HL-60 (cell line): ENCODE data around the gene TIMELESS.

Experiments used
- DNase-seq, 2 experiments: peaks; one replicate each; pipeline ENCODE4 v3.0.0-alpha.2; 2010 to 2020; ENCODE audit warnings: low read depth in 1 of 2, low spot score in 1 of 2
- H3K27ac ChIP-seq: fragments of 250-450 bp; sonication (Bioruptor Pico); replicated peaks from 2 replicates; pipeline ENCODE4 v1.5.1; 2020; ENCODE audit warnings: mild to moderate bottlenecking, moderate library complexity
- H3K27me3 ChIP-seq: fragments of 250-450 bp; sonication (Bioruptor Pico); 2 replicates; pipeline ENCODE4 v1.5.1; 2021; ENCODE audit warnings: mild to moderate bottlenecking, moderate library complexity; ENCODE audit not compliant: insufficient read depth, poor library complexity, severe bottlenecking
- H3K4me3 ChIP-seq: replicated peaks from 2 replicates; pipeline ENCODE4 v1.5.1; 2011; ENCODE audit warnings: mild to moderate bottlenecking, control low read depth, low read length; ENCODE audit not compliant: insufficient read depth
- GABPA ChIP-seq: IDR thresholded peaks from 2 replicates; pipeline ENCODE4 v1.6.1; 2012; ENCODE audit warnings: low read depth
- POLR2AphosphoS5 ChIP-seq: IDR thresholded peaks from 2 replicates; pipeline ENCODE4 v1.6.1; 2012; ENCODE audit warnings: low read depth
- SPI1 ChIP-seq: IDR thresholded peaks from 2 replicates; pipeline ENCODE4 v1.6.1; 2012; ENCODE audit warnings: low read depth, mild to moderate bottlenecking, borderline replicate concordance
- TF ChIP-seq, protein P1 (sequence below): IDR thresholded peaks from one replicate; pipeline ENCODE4 v1.5.1; 2011; ENCODE audit warnings: low read length, control low read depth, inconsistent platforms; ENCODE audit not compliant: insufficient read depth
- TF ChIP-seq, protein P2 (sequence below): IDR thresholded peaks from 2 replicates; pipeline ENCODE4 v1.6.1; 2012; ENCODE audit warnings: low read depth; ENCODE audit not compliant: insufficient replicate concordance

TIMELESS gene

DNA sequence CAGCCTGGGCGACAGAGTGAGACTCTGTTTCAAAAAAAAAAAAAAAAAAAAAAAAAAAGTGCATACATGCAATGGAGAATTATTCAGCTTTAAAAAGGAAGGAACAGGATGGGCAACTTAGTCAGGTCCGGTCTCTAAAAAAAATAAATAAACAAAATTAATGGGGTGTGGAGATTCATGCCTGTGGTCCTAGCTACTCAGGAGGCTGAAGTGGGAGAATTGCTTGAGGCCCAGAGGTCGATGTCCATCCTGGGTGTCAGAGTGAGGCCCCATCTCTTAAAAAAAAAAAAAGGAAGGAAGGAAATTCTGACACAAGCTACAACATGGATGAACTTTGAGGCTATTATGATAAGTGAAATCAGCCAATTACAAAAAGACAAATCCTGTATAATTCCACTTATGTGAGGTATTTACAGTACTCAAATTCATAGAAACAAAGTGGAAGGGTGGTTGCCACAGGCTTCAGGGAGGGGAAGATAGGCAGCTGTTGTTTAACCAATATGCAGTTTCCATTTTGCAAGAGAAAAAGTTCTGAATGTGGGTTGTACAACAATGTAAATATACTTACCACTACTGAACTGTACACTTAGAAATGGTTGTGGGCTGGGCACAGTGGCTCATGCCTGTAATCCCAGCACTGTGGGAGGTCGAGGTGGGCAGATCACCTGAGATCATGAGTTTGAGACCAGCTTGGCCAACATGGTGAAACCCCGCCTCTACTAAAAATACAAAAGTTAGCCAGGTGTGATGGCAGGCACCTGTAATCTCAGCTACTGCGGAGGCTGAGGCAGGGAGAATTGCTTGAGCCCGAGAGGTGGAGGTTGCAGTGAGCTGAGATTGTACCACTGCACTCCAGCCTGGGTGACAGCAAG lies 74.3 kb downstream of the TIMELESS start:
- Histone ChIP-seq H3K27me3 (no peaks in the 10 kb centered on the region), H3K27ac (no peak overlapping the region), H3K4me3 (no peak overlapping the region)
- TF ChIP-seq GABPA = no peak
- no peak for TF ChIP-seq SPI1
- TF ChIP-seq, protein P1, sequence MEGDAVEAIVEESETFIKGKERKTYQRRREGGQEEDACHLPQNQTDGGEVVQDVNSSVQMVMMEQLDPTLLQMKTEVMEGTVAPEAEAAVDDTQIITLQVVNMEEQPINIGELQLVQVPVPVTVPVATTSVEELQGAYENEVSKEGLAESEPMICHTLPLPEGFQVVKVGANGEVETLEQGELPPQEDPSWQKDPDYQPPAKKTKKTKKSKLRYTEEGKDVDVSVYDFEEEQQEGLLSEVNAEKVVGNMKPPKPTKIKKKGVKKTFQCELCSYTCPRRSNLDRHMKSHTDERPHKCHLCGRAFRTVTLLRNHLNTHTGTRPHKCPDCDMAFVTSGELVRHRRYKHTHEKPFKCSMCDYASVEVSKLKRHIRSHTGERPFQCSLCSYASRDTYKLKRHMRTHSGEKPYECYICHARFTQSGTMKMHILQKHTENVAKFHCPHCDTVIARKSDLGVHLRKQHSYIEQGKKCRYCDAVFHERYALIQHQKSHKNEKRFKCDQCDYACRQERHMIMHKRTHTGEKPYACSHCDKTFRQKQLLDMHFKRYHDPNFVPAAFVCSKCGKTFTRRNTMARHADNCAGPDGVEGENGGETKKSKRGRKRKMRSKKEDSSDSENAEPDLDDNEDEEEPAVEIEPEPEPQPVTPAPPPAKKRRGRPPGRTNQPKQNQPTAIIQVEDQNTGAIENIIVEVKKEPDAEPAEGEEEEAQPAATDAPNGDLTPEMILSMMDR = no peak
- TF ChIP-seq, protein P2, sequence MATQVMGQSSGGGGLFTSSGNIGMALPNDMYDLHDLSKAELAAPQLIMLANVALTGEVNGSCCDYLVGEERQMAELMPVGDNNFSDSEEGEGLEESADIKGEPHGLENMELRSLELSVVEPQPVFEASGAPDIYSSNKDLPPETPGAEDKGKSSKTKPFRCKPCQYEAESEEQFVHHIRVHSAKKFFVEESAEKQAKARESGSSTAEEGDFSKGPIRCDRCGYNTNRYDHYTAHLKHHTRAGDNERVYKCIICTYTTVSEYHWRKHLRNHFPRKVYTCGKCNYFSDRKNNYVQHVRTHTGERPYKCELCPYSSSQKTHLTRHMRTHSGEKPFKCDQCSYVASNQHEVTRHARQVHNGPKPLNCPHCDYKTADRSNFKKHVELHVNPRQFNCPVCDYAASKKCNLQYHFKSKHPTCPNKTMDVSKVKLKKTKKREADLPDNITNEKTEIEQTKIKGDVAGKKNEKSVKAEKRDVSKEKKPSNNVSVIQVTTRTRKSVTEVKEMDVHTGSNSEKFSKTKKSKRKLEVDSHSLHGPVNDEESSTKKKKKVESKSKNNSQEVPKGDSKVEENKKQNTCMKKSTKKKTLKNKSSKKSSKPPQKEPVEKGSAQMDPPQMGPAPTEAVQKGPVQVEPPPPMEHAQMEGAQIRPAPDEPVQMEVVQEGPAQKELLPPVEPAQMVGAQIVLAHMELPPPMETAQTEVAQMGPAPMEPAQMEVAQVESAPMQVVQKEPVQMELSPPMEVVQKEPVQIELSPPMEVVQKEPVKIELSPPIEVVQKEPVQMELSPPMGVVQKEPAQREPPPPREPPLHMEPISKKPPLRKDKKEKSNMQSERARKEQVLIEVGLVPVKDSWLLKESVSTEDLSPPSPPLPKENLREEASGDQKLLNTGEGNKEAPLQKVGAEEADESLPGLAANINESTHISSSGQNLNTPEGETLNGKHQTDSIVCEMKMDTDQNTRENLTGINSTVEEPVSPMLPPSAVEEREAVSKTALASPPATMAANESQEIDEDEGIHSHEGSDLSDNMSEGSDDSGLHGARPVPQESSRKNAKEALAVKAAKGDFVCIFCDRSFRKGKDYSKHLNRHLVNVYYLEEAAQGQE = no peak
- TF ChIP-seq POLR2AphosphoS5 = no peak
- DNase-seq = no peak

DNA sequence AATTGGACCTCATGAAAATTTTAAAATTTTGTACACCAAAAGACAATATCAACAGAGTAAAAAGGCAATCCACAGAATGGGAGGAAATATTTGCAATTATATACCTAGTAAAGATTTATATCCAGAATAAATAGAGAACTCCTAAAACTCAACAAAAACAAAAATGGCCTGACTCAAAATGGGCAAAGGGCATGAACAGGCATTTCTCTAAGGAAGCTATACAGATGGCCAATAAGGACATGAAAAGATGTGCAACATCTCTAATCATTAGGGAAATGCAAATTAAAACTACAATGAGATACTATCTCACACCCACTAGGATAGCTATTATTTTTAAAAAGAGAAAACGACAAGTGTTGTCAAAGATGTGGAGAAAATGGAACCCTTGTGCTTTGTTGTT lies 75.7 kb downstream of the TIMELESS start:
- H3K4me3 ChIP-seq = no peak overlapping the region
- no peak for DNase-seq
- TF ChIP-seq, protein P2 = no peak
- no peak for TF ChIP-seq SPI1
- no peak overlapping the region for H3K27ac ChIP-seq
- no peaks in the 10 kb centered on the region for H3K27me3 ChIP-seq

DNA sequence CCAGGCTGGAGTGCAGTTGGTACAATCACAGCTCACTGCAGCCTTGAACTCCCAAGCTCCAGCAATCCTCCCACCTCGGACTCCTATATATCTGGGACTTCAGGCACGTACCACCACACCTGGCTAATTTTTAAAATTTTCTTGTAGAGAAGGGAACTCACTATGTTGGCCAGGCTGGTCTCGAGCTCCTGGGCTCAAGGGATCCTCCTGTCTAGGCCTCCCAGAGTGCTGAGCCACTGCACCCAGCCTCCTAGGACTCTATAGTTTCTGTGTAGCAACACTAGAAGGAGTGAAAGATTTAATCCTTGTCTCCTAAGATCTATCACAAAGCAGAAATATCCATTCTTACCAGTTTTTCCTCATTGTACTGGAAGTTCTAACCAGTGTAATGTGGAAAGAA lies 82.3 kb downstream of the TIMELESS start:
- Histone ChIP-seq H3K27me3 (no peaks in the 10 kb centered on the region), H3K27ac (no peak overlapping the region), H3K4me3 (no peak overlapping the region)
- no peak for DNase-seq
- TF ChIP-seq, protein P2 = no peak
- TF ChIP-seq SPI1 = no peak
- no peak for TF ChIP-seq GABPA
